Calu3 (cell line): Measurements from ENCODE around the gene SORCS3. TPM values are rescaled to one million over a fixed set of nuclear protein-coding genes. Genes with fewer than 3 reads are reported as not detected.

ENCODE experiments used
- BruUV-seq: library from RNA; stranded (reverse); fragments of 400-500 nt; replicated peaks from 2 replicates; lab custom pipeline; 2021; lab: Mats Ljungman, UMichigan
- CTCF ChIA-PET: fragments of 300-600 bp; sonication (Branson Sonifier 250); formaldehyde crosslinking; loops from one replicate; lab custom pipeline; 2022; ENCODE audit warnings: antibody characterized with exemption; lab: Charles Lee
- DNase-seq: peaks from one replicate; pipeline ENCODE4 v3.0.0; 2022
- H3K27ac Mint-ChIP-seq: one replicate; pipeline ENCODE4 v1.8.0; 2022; ENCODE audit warnings: mixed read lengths; ENCODE audit not compliant: unreplicated experiment
- H3K27me3 Mint-ChIP-seq: one replicate; pipeline ENCODE4 v1.8.0; 2022; ENCODE audit warnings: mixed read lengths; ENCODE audit not compliant: unreplicated experiment
- H3K36me3 Mint-ChIP-seq: one replicate; pipeline ENCODE4 v1.8.0; 2022; ENCODE audit warnings: mild to moderate bottlenecking, moderate library complexity, mixed read lengths; ENCODE audit not compliant: insufficient read depth, unreplicated experiment
- H3K4me1 Mint-ChIP-seq: one replicate; pipeline ENCODE4 v1.8.0; 2022; ENCODE audit warnings: mild to moderate bottlenecking, low read depth, mixed read lengths; ENCODE audit not compliant: unreplicated experiment
- H3K4me3 Mint-ChIP-seq: one replicate; pipeline ENCODE4 v1.8.0; 2022; ENCODE audit warnings: mild to moderate bottlenecking, low read depth, moderate library complexity, mixed read lengths; ENCODE audit not compliant: unreplicated experiment
- H3K9me3 Mint-ChIP-seq: one replicate; pipeline ENCODE4 v1.8.0; 2022; ENCODE audit warnings: low read depth, mixed read lengths; ENCODE audit not compliant: unreplicated experiment
- intact Hi-C: fragments of 100-400 bp; cut with micrococcal nuclease; formaldehyde crosslinking; loops from one replicate; pipeline ENCODE4 v1.10.0; 2022; ENCODE audit not compliant: unreplicated experiment
- total RNA-seq: library from RNA; stranded (reverse); gene quantifications from 2 replicates; pipeline ENCODE4 v1.2.3, GENCODE V29; 2022
- TF ChIP-seq, protein P1 (sequence below): fragments of 200-600 bp; IDR thresholded peaks from one replicate; pipeline ENCODE4 v1.8.0; 2022; ENCODE audit warnings: antibody characterized with exemption; ENCODE audit not compliant: unreplicated experiment

Gene SORCS3
- total RNA-seq, 1 experiment from 2014 or later = not detected

DNA sequence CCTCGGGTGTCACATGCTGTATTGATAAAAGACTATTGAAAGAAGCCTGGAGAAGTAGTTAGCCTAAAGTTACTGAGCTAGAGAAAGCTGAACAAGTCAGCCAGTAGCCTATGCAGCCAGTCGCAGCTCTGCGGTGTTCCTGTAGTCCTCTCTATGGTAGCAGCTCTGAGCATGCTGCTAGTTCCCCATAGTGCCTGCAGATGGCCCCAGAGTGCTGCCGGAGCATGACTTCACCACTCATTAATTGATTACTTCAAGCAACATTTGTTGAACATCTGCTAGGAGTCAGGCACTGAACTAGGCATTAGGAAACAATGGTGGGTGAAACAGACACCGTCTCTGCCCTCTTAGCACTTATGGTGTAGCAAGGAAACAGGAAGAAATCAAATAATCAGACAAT is 422.7 kb downstream of the SORCS3 start:
- Mint-ChIP-seq H3K4me1 (no peaks in the 10 kb centered on the region), H3K4me3 (no peak overlapping the region), H3K27me3 (no peaks in the 10 kb centered on the region), H3K27ac (no peak overlapping the region), H3K9me3 (peaks cover 5% of the 10 kb centered on the region), H3K36me3 (no peaks in the 10 kb centered on the region)
- intact Hi-C loops = no loop called here
- TF ChIP-seq, protein P1, sequence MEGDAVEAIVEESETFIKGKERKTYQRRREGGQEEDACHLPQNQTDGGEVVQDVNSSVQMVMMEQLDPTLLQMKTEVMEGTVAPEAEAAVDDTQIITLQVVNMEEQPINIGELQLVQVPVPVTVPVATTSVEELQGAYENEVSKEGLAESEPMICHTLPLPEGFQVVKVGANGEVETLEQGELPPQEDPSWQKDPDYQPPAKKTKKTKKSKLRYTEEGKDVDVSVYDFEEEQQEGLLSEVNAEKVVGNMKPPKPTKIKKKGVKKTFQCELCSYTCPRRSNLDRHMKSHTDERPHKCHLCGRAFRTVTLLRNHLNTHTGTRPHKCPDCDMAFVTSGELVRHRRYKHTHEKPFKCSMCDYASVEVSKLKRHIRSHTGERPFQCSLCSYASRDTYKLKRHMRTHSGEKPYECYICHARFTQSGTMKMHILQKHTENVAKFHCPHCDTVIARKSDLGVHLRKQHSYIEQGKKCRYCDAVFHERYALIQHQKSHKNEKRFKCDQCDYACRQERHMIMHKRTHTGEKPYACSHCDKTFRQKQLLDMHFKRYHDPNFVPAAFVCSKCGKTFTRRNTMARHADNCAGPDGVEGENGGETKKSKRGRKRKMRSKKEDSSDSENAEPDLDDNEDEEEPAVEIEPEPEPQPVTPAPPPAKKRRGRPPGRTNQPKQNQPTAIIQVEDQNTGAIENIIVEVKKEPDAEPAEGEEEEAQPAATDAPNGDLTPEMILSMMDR = no peak
- CTCF ChIA-PET = no interaction called here
- no TSS peak for BruUV-seq
- DNase-seq = peak; percentile 3

GRCh38 chr10:105068497-105068896 is 427.4 kb downstream of the SORCS3 start:
- TF ChIP-seq, protein P1 = no peak
- no peaks in the 10 kb centered on the region for H3K36me3 Mint-ChIP-seq
- peaks cover 2% of the 10 kb centered on the region for H3K9me3 Mint-ChIP-seq
- BruUV-seq = no TSS peak
- no peak overlapping the region for H3K27ac Mint-ChIP-seq
- no peak overlapping the region for H3K4me3 Mint-ChIP-seq
- H3K4me1 Mint-ChIP-seq = no peaks in the 10 kb centered on the region
- DNase-seq = no peak
- CTCF ChIA-PET = no interaction called here
- no peaks in the 10 kb centered on the region for H3K27me3 Mint-ChIP-seq
- intact Hi-C loops = no loop called here

- Mint-ChIP-seq H3K27me3 (no peaks in the 10 kb centered on the region), H3K4me3 (no peak overlapping the region), H3K36me3 (no peaks in the 10 kb centered on the region), H3K4me1 (no peaks in the 10 kb centered on the region), H3K27ac (no peak overlapping the region), H3K9me3 (no peaks in the 10 kb centered on the region)
- no TSS peak for BruUV-seq
- intact Hi-C loops = no loop called here
- no peak for DNase-seq
- TF ChIP-seq, protein P1 = no peak
- CTCF ChIA-PET = no interaction called here
These were observed 429.2 kb downstream of the SORCS3 start for GRCh38 chr10:105070249-105070648.

- Mint-ChIP-seq H3K4me3 (no peak overlapping the region), H3K36me3 (no peaks in the 10 kb centered on the region), H3K27ac (no peak overlapping the region), H3K27me3 (no peaks in the 10 kb centered on the region), H3K9me3 (no peaks in the 10 kb centered on the region), H3K4me1 (no peaks in the 10 kb centered on the region)
- no TSS peak for BruUV-seq
- DNase-seq = no peak
- intact Hi-C loops = no loop called here
- CTCF ChIA-PET = no interaction called here
- TF ChIP-seq, protein P1 = no peak
These were observed 429.9 kb downstream of the SORCS3 start for GRCh38 chr10:105070952-105071351.

DNA sequence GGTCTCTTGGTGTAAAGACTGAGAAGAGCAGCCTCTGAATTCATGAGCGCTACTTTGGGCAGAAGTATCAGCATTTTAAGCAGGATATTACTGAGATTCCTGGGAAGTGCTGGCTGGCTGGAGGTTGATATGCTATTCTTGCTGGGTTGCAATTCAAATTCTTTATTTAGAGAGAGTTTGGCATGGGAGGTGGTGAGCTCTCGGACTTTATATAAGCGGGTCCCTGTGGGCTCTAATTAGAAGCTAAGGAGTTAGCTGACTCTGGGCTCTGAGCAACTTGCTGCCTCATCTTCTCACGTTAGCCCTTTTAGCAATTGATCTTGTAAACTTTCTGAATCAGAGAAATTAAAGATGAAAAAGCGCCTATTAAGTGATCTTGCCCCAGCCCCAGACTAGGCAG is 430.9 kb downstream of the SORCS3 start:
- no peaks in the 10 kb centered on the region for H3K4me1 Mint-ChIP-seq
- no peaks in the 10 kb centered on the region for H3K27me3 Mint-ChIP-seq
- no peak for DNase-seq
- no peak overlapping the region for H3K27ac Mint-ChIP-seq
- BruUV-seq = no TSS peak
- CTCF ChIA-PET = no interaction called here
- intact Hi-C loops = no loop called here
- TF ChIP-seq, protein P1 = no peak
- H3K4me3 Mint-ChIP-seq = no peak overlapping the region
- no peaks in the 10 kb centered on the region for H3K36me3 Mint-ChIP-seq
- no peaks in the 10 kb centered on the region for H3K9me3 Mint-ChIP-seq
